Keratinocyte (primary cell): Measurements from ENCODE around the gene FUBP1. TPM values are rescaled to one million over a fixed set of nuclear protein-coding genes. Genes with fewer than 3 reads are reported as not detected.
A peak's percentile ranks its signal among the peaks of the same experiment; 100 is the strongest.

ENCODE experiments used
- DNase-seq: peaks from one replicate; pipeline ENCODE4 v3.0.0-alpha.2; 2011; ENCODE audit warnings: low read depth, missing footprints, low spot score
- FAIRE-seq: peaks from 2 replicates; lab custom pipeline; 2011; peaks lifted over from hg19 to GRCh38; lab: Jason Lieb, UNC
- H2AFZ ChIP-seq: 2 replicates; pipeline ENCODE4 v1.6.0; 2012; ENCODE audit warnings: low read length, control low read depth, inconsistent platforms; ENCODE audit not compliant: control insufficient read depth
- H3K27ac ChIP-seq: 2 replicates; pipeline ENCODE4 v1.5.1; 2011; ENCODE audit warnings: low read length; ENCODE audit not compliant: control insufficient read depth, insufficient read depth
- H3K27me3 ChIP-seq: 3 replicates; pipeline ENCODE4 v1.6.0; 2011; ENCODE audit warnings: low read length; ENCODE audit not compliant: control insufficient read depth, insufficient read depth; ENCODE audit errors: extremely low read depth
- H3K36me3 ChIP-seq, 2 experiments: 2 replicates in 1 of 2; 3 replicates in 1 of 2; pipeline ENCODE4 v1.5.1; 2011; ENCODE audit warnings: low read length in 2 of 2, mild to moderate bottlenecking in 1 of 2; ENCODE audit not compliant: control insufficient read depth in 2 of 2, insufficient read depth in 2 of 2; ENCODE audit errors: extremely low read depth in 1 of 2
- H3K4me1 ChIP-seq: 3 replicates; pipeline ENCODE4 v1.5.1; 2011; ENCODE audit warnings: low read length; ENCODE audit not compliant: control insufficient read depth, insufficient read depth; ENCODE audit errors: extremely low read depth
- H3K4me2 ChIP-seq: 3 replicates; pipeline ENCODE4 v1.6.0; 2011; ENCODE audit warnings: low read depth, low read length; ENCODE audit not compliant: control insufficient read depth, insufficient read depth; ENCODE audit errors: extremely low read depth
- H3K4me3 ChIP-seq, 3 experiments: fragments of 200-600 bp in 1 of 3; sonication (generic) in 1 of 3; 2 replicates in 2 of 3; 3 replicates in 1 of 3; pipeline ENCODE4 v1.5.1; 2011 to 2016; ENCODE audit warnings: low read length in 3 of 3, mild to moderate bottlenecking in 3 of 3, control low read depth in 2 of 3, inconsistent platforms in 1 of 3, low read depth in 1 of 3, mixed read lengths in 1 of 3, mixed run types in 1 of 3, moderate library complexity in 1 of 3; ENCODE audit not compliant: control insufficient read depth in 2 of 3, insufficient read depth in 2 of 3; ENCODE audit errors: extremely low read depth in 1 of 3
- H3K79me2 ChIP-seq: 2 replicates; pipeline ENCODE4 v1.6.0; 2012; ENCODE audit warnings: low read length; ENCODE audit not compliant: control insufficient read depth, insufficient read depth
- H3K9ac ChIP-seq: 3 replicates; pipeline ENCODE4 v1.6.0; 2011; ENCODE audit warnings: low read length; ENCODE audit not compliant: control insufficient read depth, insufficient read depth; ENCODE audit errors: extremely low read depth
- H3K9me1 ChIP-seq: 3 replicates; pipeline ENCODE4 v1.6.0; 2011; ENCODE audit warnings: low read length; ENCODE audit not compliant: control insufficient read depth, insufficient read depth; ENCODE audit errors: extremely low read depth
- H3K9me3 ChIP-seq: 2 replicates; pipeline ENCODE4 v1.5.1; 2012; ENCODE audit warnings: low read depth, low read length; ENCODE audit not compliant: control insufficient read depth
- H4K20me1 ChIP-seq: 3 replicates; pipeline ENCODE4 v1.6.0; 2011; ENCODE audit warnings: low read length; ENCODE audit not compliant: control insufficient read depth, insufficient read depth; ENCODE audit errors: extremely low read depth
- CTCF ChIP-seq, 3 experiments: IDR thresholded peaks in 1 of 3; conservative IDR thresholded peaks in 1 of 3; optimal IDR thresholded peaks in 1 of 3; 2 replicates in 2 of 3; 3 replicates in 1 of 3; pipeline versions ENCODE3 to v1.5.1; 2011; ENCODE audit warnings: low read length in 3 of 3, mild to moderate bottlenecking in 3 of 3, moderate library complexity in 2 of 3, control low read depth in 1 of 3, inconsistent platforms in 1 of 3; ENCODE audit not compliant: insufficient read depth in 2 of 3; ENCODE audit errors: extremely low read depth in 1 of 3
- EZH2 ChIP-seq: IDR thresholded peaks from one replicate; pipeline ENCODE4 v1.6.1; 2012; ENCODE audit warnings: inconsistent platforms, mild to moderate bottlenecking, low read length, moderate library complexity
- dilution Hi-C: fragments of 300-500 bp; cut with MboI; formaldehyde crosslinking; loops from one replicate; pipeline ENCODE4 v1.7.0; 2020; ENCODE audit warnings: low sequenced_read_pairs; ENCODE audit not compliant: extremely low pct_ligation_motif_present
- polyA plus RNA-seq, 5 experiments: library from polyadenylated mRNA; depleted of rRNA in 3 of 5; stranded (reverse) in 3 of 5; stranded (forward) in 1 of 5; unstranded in 1 of 5; fragments of >200 nt; gene quantifications; 1 replicate in 1 of 5; 2 replicates in 3 of 5; 3 replicates in 1 of 5; pipeline versions ENCODE4 v1.2.1 to v1.2.3, GENCODE V29; 2011 to 2012; ENCODE audit warnings: missing spikeins in 2 of 5, low read depth in 1 of 5, low replicate concordance in 1 of 5

FUBP1 gene
- polyA plus RNA-seq, 1 donor (not counting 4 experiments of a cell fraction or from before 2014, with no cell fraction given) = 137 TPM

GRCh38 chr1:77976433-77977076 is 2.3 kb downstream of the FUBP1 start:
- Histone ChIP-seq H3K4me2 (peak overlapping the region; percentile 90), H4K20me1 (peaks cover 42% of the 10 kb centered on the region), H3K36me3 (peaks cover 4 to 8% of the 10 kb centered on the region in 2 experiments), H3K4me3 (peak overlapping the region; percentile 55 to 93 (median 90)), H2AFZ (no peak overlapping the region), H3K27ac (peak overlapping the region; percentile 26), H3K9me3 (no peaks in the 10 kb centered on the region), H3K27me3 (no peaks in the 10 kb centered on the region), H3K9me1 (peaks cover 2% of the 10 kb centered on the region), H3K79me2 (peaks cover 92% of the 10 kb centered on the region), H3K4me1 (peaks cover 20% of the 10 kb centered on the region), H3K9ac (peak overlapping the region; percentile 100)
- DNase-seq (no peak), FAIRE-seq (no peak)
- dilution Hi-C loops = no loop called here
- no peak for TF ChIP-seq CTCF (optimal IDR thresholded peaks at IDR 0.05 in 1 of 3, IDR thresholded peaks at IDR 0.05 in 1 of 3, conservative IDR thresholded peaks at IDR 0.05 in 1 of 3; ENCODE audit: extremely low read depth in 1 of 3, insufficient read depth in 2 of 3, low read length in 3 of 3)
- no peak for TF ChIP-seq EZH2

GRCh38 chr1:77975907-77976306 is 3.0 kb downstream of the FUBP1 start:
- H3K79me2 ChIP-seq = peaks cover 92% of the 10 kb centered on the region
- H3K4me3 ChIP-seq = peak overlapping the region; percentile 14 to 61 (median 34)
- peaks cover 45% of the 10 kb centered on the region for H4K20me1 ChIP-seq
- no peaks in the 10 kb centered on the region for H3K27me3 ChIP-seq
- dilution Hi-C loops = no loop called here
- FAIRE-seq (no peak), DNase-seq (no peak)
- H3K36me3 ChIP-seq = peaks cover 4 to 8% of the 10 kb centered on the region in 2 experiments
- peaks cover 2% of the 10 kb centered on the region for H3K9me1 ChIP-seq
- no peaks in the 10 kb centered on the region for H3K9me3 ChIP-seq
- no peak overlapping the region for H2AFZ ChIP-seq
- peak overlapping the region; percentile 47 for H3K27ac ChIP-seq
- H3K4me1 ChIP-seq = peaks cover 20% of the 10 kb centered on the region
- TF ChIP-seq EZH2 = no peak
- no peak for TF ChIP-seq CTCF (optimal IDR thresholded peaks at IDR 0.05 in 1 of 3, IDR thresholded peaks at IDR 0.05 in 1 of 3, conservative IDR thresholded peaks at IDR 0.05 in 1 of 3; ENCODE audit: extremely low read depth in 1 of 3, insufficient read depth in 2 of 3, low read length in 3 of 3)
- peak overlapping the region; percentile 90 for H3K4me2 ChIP-seq
- peak overlapping the region; percentile 100 for H3K9ac ChIP-seq
